HepG2 (cell line): ENCODE results near the gene MON1A. TPM values are rescaled to one million over a fixed set of nuclear protein-coding genes. Genes with fewer than 3 reads are reported as not detected.

Source experiments
- CENPT ChIP-seq: sonication (generic); formaldehyde crosslinking; IDR thresholded peaks from 2 replicates; pipeline ENCODE4 v1.8.0; 2022; ENCODE audit warnings: low read depth, mild to moderate bottlenecking, moderate library complexity, missing genetic modification reagents
- HOXD1 ChIP-seq: sonication (generic); formaldehyde crosslinking; IDR thresholded peaks from 2 replicates; pipeline ENCODE4 v1.5.0; 2020; ENCODE audit warnings: missing genetic modification reagents
- ISX ChIP-seq: sonication (generic); formaldehyde crosslinking; conservative IDR thresholded peaks from 2 replicates; pipeline ENCODE4 v1.5.0; 2020; ENCODE audit warnings: missing genetic modification reagents
- MATR3 ChIP-seq: sonication (generic); formaldehyde crosslinking; IDR thresholded peaks from 2 replicates; pipeline ENCODE4 v1.4.0; 2020; ENCODE audit warnings: missing genetic modification reagents
- MEIS2 ChIP-seq: sonication (generic); formaldehyde crosslinking; IDR thresholded peaks from 2 replicates; pipeline ENCODE4 v1.9.0; 2021; ENCODE audit warnings: mild to moderate bottlenecking, missing genetic modification reagents
- MLLT10 ChIP-seq: sonication (generic); formaldehyde crosslinking; IDR thresholded peaks from 2 replicates; pipeline ENCODE4 v1.4.0; 2020; ENCODE audit warnings: missing genetic modification reagents
- NR2F2 ChIP-seq: IDR thresholded peaks from 2 replicates; pipeline ENCODE4 v1.6.1; 2012; ENCODE audit warnings: low read depth, inconsistent platforms, borderline replicate concordance
- TBL1XR1 ChIP-seq: fragments of 150-350 bp; IDR thresholded peaks from 2 replicates; pipeline ENCODE4 v1.6.1; 2014; ENCODE audit warnings: borderline replicate concordance, low read length; ENCODE audit not compliant: partially characterized antibody
- ZFP82 ChIP-seq: sonication (generic); formaldehyde crosslinking; IDR thresholded peaks from 2 replicates; pipeline ENCODE4 v1.5.1; 2020; ENCODE audit warnings: mild to moderate bottlenecking, missing genetic modification reagents, borderline replicate concordance
- ZNF496 ChIP-seq: sonication (generic); formaldehyde crosslinking; IDR thresholded peaks from 2 replicates; pipeline ENCODE4 v1.8.1; 2023; ENCODE audit warnings: mild to moderate bottlenecking, moderate library complexity, missing genetic modification reagents; ENCODE audit not compliant: insufficient replicate concordance
- ZNF7 ChIP-seq: IDR thresholded peaks from 2 replicates; pipeline ENCODE4 v1.6.1; 2016; ENCODE audit warnings: missing biosample characterization, missing genetic modification reagents
- ZNF720 ChIP-seq: sonication (generic); formaldehyde crosslinking; IDR thresholded peaks from 2 replicates; pipeline ENCODE4 v1.4.0; 2020; ENCODE audit warnings: missing genetic modification reagents
- ZNF737 ChIP-seq: sonication (generic); formaldehyde crosslinking; IDR thresholded peaks from 2 replicates; pipeline ENCODE4 v1.5.0; 2020; ENCODE audit warnings: missing genetic modification reagents, mild to moderate bottlenecking, borderline replicate concordance
- ZNF75D ChIP-seq: sonication (generic); formaldehyde crosslinking; IDR thresholded peaks from 2 replicates; pipeline ENCODE4 v1.8.1; 2023; ENCODE audit warnings: missing genetic modification reagents, mild to moderate bottlenecking, borderline replicate concordance
- ZNF891 ChIP-seq: sonication (generic); formaldehyde crosslinking; IDR thresholded peaks from 2 replicates; pipeline ENCODE4 v1.5.0; 2020; ENCODE audit warnings: mild to moderate bottlenecking, missing genetic modification reagents
- polyA plus RNA-seq, 8 experiments: library from polyadenylated mRNA; depleted of rRNA in 3 of 8; stranded (reverse) in 7 of 8; unstranded in 1 of 8; fragments of >200 nt; fragmentation: Illumina TruSeq in 4 of 8; extraction: Trizol in 4 of 8; gene quantifications; 2 replicates each; pipeline versions ENCODE4 v1.2.1 to v1.2.3, GENCODE V29; 2011 to 2016; ENCODE audit warnings: low read depth in 4 of 8, missing spikeins in 1 of 8, mixed read lengths in 1 of 8; ENCODE audit not compliant: insufficient read depth in 1 of 8
- total RNA-seq, 5 experiments: library from RNA; depleted of rRNA; stranded (reverse); fragments of >200 nt; fragmentation: Illumina TruSeq; extraction: Trizol; gene quantifications; 2 replicates each; pipeline ENCODE4 v1.2.3, GENCODE V29; 2016; ENCODE audit warnings: low read depth in 1 of 5
- TF ChIP-seq, protein P1 (sequence below): sonication (generic); formaldehyde crosslinking; IDR thresholded peaks from 2 replicates; pipeline ENCODE4 v1.5.0; 2020; ENCODE audit warnings: missing genetic modification reagents, mild to moderate bottlenecking, borderline replicate concordance
- TF ChIP-seq, protein P2 (sequence below): sonication (generic); formaldehyde crosslinking; IDR thresholded peaks from 2 replicates; pipeline ENCODE4 v1.5.1; 2020; ENCODE audit warnings: mild to moderate bottlenecking, missing genetic modification reagents, moderate library complexity
- TF ChIP-seq, protein P3 (sequence below): sonication (generic); formaldehyde crosslinking; IDR thresholded peaks from 2 replicates; pipeline ENCODE4 v1.9.0; 2021; ENCODE audit warnings: missing genetic modification reagents, mild to moderate bottlenecking, borderline replicate concordance
- TF ChIP-seq, protein P4 (sequence below): sonication (generic); formaldehyde crosslinking; IDR thresholded peaks from 2 replicates; pipeline ENCODE4 v1.9.0; 2021; ENCODE audit warnings: missing genetic modification reagents, mild to moderate bottlenecking, borderline replicate concordance
- TF ChIP-seq, protein P5 (sequence below), 2 experiments: sonication (generic) in 1 of 2; formaldehyde crosslinking in 1 of 2; IDR thresholded peaks; 2 replicates each; pipeline versions ENCODE4 v1.5.1 to v1.6.1; 2011 to 2020; ENCODE audit warnings: borderline replicate concordance in 1 of 2, low read depth in 1 of 2, low read length in 1 of 2, mild to moderate bottlenecking in 1 of 2, missing genetic modification reagents in 1 of 2, moderate library complexity in 1 of 2

MON1A gene
- total and polyA plus RNA-seq, 2 of the 13 experiments (the other 11 are each of a cell fraction or from before 2014, with no cell fraction given) = 4.6 to 9.0 TPM

DNA sequence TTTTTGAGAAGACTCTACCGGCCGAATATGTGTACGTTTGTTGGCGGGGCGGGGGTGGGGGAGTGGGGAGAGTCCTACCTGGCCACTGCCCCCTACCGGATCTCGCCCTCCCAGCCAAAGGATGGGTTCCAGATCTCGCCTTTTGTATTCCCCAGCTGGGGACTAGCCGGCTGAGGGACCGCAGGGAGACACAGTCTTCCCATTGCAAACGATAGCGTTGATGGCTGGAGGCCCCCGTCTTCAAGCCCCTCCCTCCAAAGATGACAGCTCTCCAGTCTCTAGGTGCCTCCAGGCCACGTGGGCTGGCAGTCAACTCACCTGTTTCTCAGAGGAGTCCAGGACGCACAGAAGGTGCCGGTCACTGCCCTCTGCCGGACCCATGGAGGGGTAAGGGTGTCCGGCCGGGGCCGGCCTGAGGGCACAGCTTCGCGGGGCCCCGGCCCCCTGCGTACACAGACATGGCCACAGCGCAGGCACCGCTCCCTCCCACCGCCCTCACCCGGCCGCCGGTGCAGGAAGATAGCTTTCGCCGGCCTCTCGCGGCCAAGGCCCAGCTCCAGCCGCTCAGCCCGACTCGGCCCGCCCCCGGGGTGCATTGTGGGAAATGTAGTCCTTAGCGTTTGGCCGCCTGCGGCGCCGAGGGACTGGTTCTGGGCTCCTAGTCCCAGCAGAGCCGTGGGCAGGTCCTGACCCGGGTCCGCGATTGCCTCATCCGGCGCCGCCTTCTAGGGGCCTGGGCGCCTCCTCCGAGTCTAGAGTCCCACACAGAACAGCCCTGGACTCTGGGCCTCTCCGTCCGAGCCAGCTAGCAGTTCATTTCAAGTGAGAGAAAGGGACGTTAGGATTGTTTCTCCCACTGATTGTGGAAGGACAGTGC is at the start of gene MON1A (continued):
- TF ChIP-seq, protein P1, sequence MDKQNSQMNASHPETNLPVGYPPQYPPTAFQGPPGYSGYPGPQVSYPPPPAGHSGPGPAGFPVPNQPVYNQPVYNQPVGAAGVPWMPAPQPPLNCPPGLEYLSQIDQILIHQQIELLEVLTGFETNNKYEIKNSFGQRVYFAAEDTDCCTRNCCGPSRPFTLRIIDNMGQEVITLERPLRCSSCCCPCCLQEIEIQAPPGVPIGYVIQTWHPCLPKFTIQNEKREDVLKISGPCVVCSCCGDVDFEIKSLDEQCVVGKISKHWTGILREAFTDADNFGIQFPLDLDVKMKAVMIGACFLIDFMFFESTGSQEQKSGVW (CRISPR knock-in tag) = no peak; the same call in 1 of the 2 replicates
- no peak for TF ChIP-seq ZNF7 (CRISPR knock-in tag)
- TF ChIP-seq, protein P2, sequence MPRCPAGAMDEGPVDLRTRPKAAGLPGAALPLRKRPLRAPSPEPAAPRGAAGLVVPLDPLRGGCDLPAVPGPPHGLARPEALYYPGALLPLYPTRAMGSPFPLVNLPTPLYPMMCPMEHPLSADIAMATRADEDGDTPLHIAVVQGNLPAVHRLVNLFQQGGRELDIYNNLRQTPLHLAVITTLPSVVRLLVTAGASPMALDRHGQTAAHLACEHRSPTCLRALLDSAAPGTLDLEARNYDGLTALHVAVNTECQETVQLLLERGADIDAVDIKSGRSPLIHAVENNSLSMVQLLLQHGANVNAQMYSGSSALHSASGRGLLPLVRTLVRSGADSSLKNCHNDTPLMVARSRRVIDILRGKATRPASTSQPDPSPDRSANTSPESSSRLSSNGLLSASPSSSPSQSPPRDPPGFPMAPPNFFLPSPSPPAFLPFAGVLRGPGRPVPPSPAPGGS (CRISPR knock-in tag) = peak; percentile 43; the same call in 1 of the 2 replicates
- no peak for TF ChIP-seq MLLT10 (CRISPR knock-in tag)
- TF ChIP-seq, protein P3, sequence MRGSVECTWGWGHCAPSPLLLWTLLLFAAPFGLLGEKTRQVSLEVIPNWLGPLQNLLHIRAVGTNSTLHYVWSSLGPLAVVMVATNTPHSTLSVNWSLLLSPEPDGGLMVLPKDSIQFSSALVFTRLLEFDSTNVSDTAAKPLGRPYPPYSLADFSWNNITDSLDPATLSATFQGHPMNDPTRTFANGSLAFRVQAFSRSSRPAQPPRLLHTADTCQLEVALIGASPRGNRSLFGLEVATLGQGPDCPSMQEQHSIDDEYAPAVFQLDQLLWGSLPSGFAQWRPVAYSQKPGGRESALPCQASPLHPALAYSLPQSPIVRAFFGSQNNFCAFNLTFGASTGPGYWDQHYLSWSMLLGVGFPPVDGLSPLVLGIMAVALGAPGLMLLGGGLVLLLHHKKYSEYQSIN = no peak
- TF ChIP-seq ISX (CRISPR knock-in tag) = 0 out of 2 replicates have a peak, but pooled peaks have one; percentile 19
- TF ChIP-seq TBL1XR1 = peak; percentile 44
- no peak for TF ChIP-seq ZNF720 (CRISPR knock-in tag)
- no peak for TF ChIP-seq ZNF75D (CRISPR knock-in tag)
- TF ChIP-seq ZNF891 (CRISPR knock-in tag) = 0 out of 2 replicates have a peak, but pooled peaks have one; percentile 94
- no peak for TF ChIP-seq MATR3 (CRISPR knock-in tag)
- TF ChIP-seq ZFP82 (CRISPR knock-in tag) = no peak
- no peak for TF ChIP-seq HOXD1 (CRISPR knock-in tag)
- TF ChIP-seq, protein P4, sequence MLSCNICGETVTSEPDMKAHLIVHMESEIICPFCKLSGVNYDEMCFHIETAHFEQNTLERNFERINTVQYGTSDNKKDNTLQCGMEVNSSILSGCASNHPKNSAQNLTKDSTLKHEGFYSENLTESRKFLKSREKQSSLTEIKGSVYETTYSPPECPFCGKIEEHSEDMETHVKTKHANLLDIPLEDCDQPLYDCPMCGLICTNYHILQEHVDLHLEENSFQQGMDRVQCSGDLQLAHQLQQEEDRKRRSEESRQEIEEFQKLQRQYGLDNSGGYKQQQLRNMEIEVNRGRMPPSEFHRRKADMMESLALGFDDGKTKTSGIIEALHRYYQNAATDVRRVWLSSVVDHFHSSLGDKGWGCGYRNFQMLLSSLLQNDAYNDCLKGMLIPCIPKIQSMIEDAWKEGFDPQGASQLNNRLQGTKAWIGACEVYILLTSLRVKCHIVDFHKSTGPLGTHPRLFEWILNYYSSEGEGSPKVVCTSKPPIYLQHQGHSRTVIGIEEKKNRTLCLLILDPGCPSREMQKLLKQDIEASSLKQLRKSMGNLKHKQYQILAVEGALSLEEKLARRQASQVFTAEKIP (CRISPR knock-in tag) = no peak
- TF ChIP-seq MEIS2 (CRISPR knock-in tag) = 0 out of 2 replicates have a peak, but pooled peaks have one; percentile 18
- no peak for TF ChIP-seq ZNF737 (CRISPR knock-in tag)
- TF ChIP-seq ZNF496 (CRISPR knock-in tag) = no peak
- TF ChIP-seq, protein P5, sequence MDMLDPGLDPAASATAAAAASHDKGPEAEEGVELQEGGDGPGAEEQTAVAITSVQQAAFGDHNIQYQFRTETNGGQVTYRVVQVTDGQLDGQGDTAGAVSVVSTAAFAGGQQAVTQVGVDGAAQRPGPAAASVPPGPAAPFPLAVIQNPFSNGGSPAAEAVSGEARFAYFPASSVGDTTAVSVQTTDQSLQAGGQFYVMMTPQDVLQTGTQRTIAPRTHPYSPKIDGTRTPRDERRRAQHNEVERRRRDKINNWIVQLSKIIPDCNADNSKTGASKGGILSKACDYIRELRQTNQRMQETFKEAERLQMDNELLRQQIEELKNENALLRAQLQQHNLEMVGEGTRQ (IDR thresholded peaks at IDR 0.05; ENCODE audit: low read depth, low read length) = peak; percentile 35; the same call in 1 of the 2 replicates
- TF ChIP-seq, protein P5 (CRISPR knock-in tag; IDR thresholded peaks at IDR 0.05; ENCODE audit: borderline replicate concordance) = peak; percentile 75
- 0 out of 2 replicates have a peak, but pooled peaks have one; percentile 69 for TF ChIP-seq NR2F2
- no peak for TF ChIP-seq CENPT (CRISPR knock-in tag)
